Skeletal muscle satellite cell (primary cell): ENCODE data around the gene TMEM9B. TPM values are rescaled to one million over a fixed set of nuclear protein-coding genes. Genes with fewer than 3 reads are reported as not detected.

Source experiments
- H3K27me3 ChIP-seq: 2 replicates; pipeline ENCODE4 v1.7.0; 2013; ENCODE audit warnings: low read length; ENCODE audit not compliant: control insufficient read depth, insufficient read depth
- H3K36me3 ChIP-seq: 2 replicates; pipeline ENCODE4 v1.7.0; 2013; ENCODE audit warnings: mild to moderate bottlenecking, control low read depth, low read length; ENCODE audit not compliant: insufficient read depth
- H3K4me1 ChIP-seq: 2 replicates; pipeline ENCODE4 v1.7.0; 2013; ENCODE audit warnings: low read length; ENCODE audit not compliant: control insufficient read depth, insufficient read depth
- H3K4me2 ChIP-seq: 2 replicates; pipeline ENCODE4 v1.7.0; 2013; ENCODE audit warnings: mild to moderate bottlenecking, low read length
- H3K4me3 ChIP-seq: 2 replicates; pipeline ENCODE4 v1.7.0; 2013; ENCODE audit warnings: low read length
- H3K9ac ChIP-seq: 2 replicates; pipeline ENCODE4 v1.7.0; 2013; ENCODE audit warnings: mild to moderate bottlenecking, low read depth, low read length, moderate library complexity
- H3K9me3 ChIP-seq: replicated peaks from 2 replicates; pipeline ENCODE4 v1.7.0; 2013; ENCODE audit warnings: mild to moderate bottlenecking, control low read depth, low read length
- small RNA-seq: library from RNA; depleted of rRNA; stranded (forward); fragments of <200 nt; gene quantifications from one replicate; pipeline ENCODE3, GENCODE V24; 2012

TMEM9B gene

DNA sequence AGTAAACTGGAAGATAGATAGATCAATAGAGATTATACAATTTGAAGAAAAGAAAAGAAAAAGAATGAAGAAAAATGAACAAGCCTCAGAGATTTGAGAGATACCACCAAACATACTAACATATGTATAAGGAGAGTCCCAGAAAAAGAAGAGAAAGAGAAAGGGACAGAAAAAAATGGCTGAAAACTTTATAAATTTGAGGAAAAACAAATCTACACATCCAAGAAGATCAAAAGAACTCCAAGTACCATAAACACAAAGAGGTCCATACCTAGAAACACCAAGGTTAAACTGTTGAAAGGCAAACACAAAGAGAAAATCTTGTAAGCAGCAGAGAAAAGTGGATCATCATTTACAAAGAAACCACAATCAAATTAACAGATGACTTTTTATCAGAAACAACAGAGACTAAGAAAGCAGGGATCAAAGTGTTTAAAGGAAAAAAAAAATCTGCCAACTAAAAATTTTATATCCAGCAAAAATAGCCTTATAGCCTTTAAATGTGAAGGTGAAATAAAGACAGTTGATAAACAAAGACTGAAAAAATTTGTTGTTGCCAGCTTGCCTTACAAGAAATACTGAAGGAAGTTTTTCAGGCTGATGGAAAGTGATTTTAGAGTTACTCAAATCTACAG, 65.0 kb downstream of the TMEM9B start:
- H3K4me1 ChIP-seq, result no peaks in the 10 kb centered on the region
- no peak overlapping the region for H3K4me2 ChIP-seq
- H3K4me3 ChIP-seq, result no peak overlapping the region
- H3K9ac ChIP-seq, result no peak overlapping the region
- H3K9me3 ChIP-seq, result peaks cover 5% of the 10 kb centered on the region
- no peaks in the 10 kb centered on the region for H3K27me3 ChIP-seq
- H3K36me3 ChIP-seq, result no peaks in the 10 kb centered on the region

Small RNA genes within 50 kb of the gene (small RNA-seq; reads per million reads assigned to genes)
- gene RF00019, result not detected
